Suprapubic skin (tissue), 4 donors: ENCODE data around the gene PKP1. TPM values are rescaled to one million over a fixed set of nuclear protein-coding genes. Genes with fewer than 3 reads are reported as not detected.
"Not testable (repeated sequence)": the region's sequence is repeated elsewhere in the genome, so short reads cannot be mapped to it uniquely, and the experiment has no call there.

ENCODE experiments used
- DNase-seq, 2 donors: peaks; one replicate each; pipeline ENCODE4 v3.0.0-alpha.2; 2019; ENCODE audit warnings: low spot score in 2 of 2
- H3K27ac ChIP-seq: fragments of 200-600 bp; sonication (generic); one replicate; pipeline ENCODE4 v1.5.1; 2019
- H3K27me3 ChIP-seq: fragments of 200-600 bp; sonication (generic); one replicate; pipeline ENCODE4 v1.5.1; 2019
- H3K36me3 ChIP-seq: fragments of 200-600 bp; sonication (generic); one replicate; pipeline ENCODE4 v1.5.1; 2019
- H3K4me1 ChIP-seq: fragments of 200-600 bp; sonication (generic); one replicate; pipeline ENCODE4 v1.5.1; 2019
- H3K4me3 ChIP-seq: fragments of 200-600 bp; sonication (generic); one replicate; pipeline ENCODE4 v1.5.1; 2019; ENCODE audit warnings: mild to moderate bottlenecking
- H3K9me3 ChIP-seq: fragments of 200-600 bp; sonication (generic); one replicate; pipeline ENCODE4 v1.5.1; 2019
- EP300 ChIP-seq: sonication (generic); formaldehyde crosslinking; IDR thresholded peaks from one replicate; pipeline ENCODE4 v1.6.1; 2017; ENCODE audit warnings: antibody characterized with exemption
- POLR2A ChIP-seq, 2 donors: fragments of 450-650 bp; IDR thresholded peaks; one replicate each; pipeline ENCODE4 v1.6.1; 2017; ENCODE audit warnings: antibody characterized with exemption in 2 of 2, mild to moderate bottlenecking in 2 of 2, moderate library complexity in 2 of 2
- POLR2AphosphoS5 ChIP-seq, 3 donors: sonication (generic); formaldehyde crosslinking; IDR thresholded peaks; one replicate each; pipeline ENCODE4 v1.6.1; 2017; ENCODE audit warnings: antibody characterized with exemption in 3 of 3
- WGBS: methylation state at CpG from one replicate; pipeline ENCODE4 v1.1.5; 2018; 5-methylcytosine and 5-hydroxymethylcytosine counted together
- total RNA-seq, 4 donors: library from RNA; depleted of rRNA; stranded (reverse); fragments of >200 nt; gene quantifications; one replicate each; pipeline ENCODE4 v1.1.0, GENCODE V29; 2016
- TF ChIP-seq, protein P1 (sequence below), 2 donors: fragments of 200-600 bp in 1 of 2; fragments of 450-650 bp in 1 of 2; sonication (generic) in 1 of 2; IDR thresholded peaks; one replicate each; pipeline ENCODE4 v1.5.1; 2016 to 2019; ENCODE audit warnings: antibody characterized with exemption in 2 of 2, mild to moderate bottlenecking in 1 of 2, moderate library complexity in 1 of 2

The PKP1 gene, protein sequence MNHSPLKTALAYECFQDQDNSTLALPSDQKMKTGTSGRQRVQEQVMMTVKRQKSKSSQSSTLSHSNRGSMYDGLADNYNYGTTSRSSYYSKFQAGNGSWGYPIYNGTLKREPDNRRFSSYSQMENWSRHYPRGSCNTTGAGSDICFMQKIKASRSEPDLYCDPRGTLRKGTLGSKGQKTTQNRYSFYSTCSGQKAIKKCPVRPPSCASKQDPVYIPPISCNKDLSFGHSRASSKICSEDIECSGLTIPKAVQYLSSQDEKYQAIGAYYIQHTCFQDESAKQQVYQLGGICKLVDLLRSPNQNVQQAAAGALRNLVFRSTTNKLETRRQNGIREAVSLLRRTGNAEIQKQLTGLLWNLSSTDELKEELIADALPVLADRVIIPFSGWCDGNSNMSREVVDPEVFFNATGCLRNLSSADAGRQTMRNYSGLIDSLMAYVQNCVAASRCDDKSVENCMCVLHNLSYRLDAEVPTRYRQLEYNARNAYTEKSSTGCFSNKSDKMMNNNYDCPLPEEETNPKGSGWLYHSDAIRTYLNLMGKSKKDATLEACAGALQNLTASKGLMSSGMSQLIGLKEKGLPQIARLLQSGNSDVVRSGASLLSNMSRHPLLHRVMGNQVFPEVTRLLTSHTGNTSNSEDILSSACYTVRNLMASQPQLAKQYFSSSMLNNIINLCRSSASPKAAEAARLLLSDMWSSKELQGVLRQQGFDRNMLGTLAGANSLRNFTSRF
- 1,000 to 10,000 TPM in 3 of 4 donors, 100 to 1,000 TPM in 1; 888 to 1,187 (median 1,096) TPM for total RNA-seq

DNA sequence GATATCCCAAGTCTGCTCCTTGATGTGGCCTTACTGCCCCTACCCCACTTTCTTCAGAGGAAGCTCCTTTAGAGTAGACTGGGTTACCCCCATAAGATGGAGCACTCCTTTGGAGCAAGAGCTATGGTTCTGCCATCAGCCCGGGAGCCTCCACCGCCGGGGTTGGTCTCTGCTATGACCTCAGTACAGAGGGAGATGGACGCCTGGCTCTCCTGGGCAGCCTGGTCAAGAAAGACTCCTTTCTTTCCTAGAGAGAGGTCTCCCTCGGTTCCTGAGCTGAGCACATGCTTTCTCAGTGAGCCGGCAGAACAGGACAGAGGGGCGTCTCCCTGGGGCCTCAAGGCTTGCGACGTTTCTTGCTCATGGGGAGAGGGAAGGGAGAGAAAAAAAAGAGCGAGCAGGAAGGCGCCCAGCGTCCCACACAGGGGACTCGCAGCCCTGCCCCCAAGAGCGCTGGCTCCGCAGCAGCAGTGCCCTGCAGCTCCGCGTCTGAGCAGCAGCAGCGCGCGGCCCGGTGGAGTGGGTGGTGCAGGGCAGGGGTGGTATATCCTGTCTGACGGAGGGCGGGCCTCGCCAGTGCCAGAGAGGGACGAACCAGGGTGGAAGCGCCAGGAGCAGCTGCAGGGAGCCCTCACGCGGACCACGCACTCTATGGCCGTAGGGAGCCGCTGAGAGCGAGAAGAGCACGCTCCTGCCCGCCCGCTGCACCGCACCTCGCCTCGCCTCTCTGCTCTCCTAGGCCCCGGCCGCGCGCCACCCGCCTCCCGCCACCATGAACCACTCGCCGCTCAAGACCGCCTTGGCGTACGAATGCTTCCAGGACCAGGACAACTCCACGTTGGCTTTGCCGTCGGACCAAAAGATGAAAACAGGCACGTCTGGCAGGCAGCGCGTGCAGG is at the start of gene PKP1:
Gene PKP1, plus strand, starts transcription at position 576 of the 899 bp plus-strand sequence. Its CDS starts 197 bp downstream, at position 773.
- Histone ChIP-seq H3K9me3 (no peaks in the 10 kb centered on the region), H3K4me3 (peak within 1 kb of the TSS; percentile 50), H3K27ac (peak within 1 kb of the TSS; percentile 85), H3K27me3 (peaks cover 17% of the 10 kb centered on the region), H3K4me1 (peaks cover 33% of the 10 kb centered on the region), H3K36me3 (no peaks in the 10 kb centered on the region)
- WGBS: 3% methylated on average over 25 of the region's 55 CpGs
- peak in 1 of 2 donors; percentile 79 for DNase-seq
- TF ChIP-seq, protein P1, sequence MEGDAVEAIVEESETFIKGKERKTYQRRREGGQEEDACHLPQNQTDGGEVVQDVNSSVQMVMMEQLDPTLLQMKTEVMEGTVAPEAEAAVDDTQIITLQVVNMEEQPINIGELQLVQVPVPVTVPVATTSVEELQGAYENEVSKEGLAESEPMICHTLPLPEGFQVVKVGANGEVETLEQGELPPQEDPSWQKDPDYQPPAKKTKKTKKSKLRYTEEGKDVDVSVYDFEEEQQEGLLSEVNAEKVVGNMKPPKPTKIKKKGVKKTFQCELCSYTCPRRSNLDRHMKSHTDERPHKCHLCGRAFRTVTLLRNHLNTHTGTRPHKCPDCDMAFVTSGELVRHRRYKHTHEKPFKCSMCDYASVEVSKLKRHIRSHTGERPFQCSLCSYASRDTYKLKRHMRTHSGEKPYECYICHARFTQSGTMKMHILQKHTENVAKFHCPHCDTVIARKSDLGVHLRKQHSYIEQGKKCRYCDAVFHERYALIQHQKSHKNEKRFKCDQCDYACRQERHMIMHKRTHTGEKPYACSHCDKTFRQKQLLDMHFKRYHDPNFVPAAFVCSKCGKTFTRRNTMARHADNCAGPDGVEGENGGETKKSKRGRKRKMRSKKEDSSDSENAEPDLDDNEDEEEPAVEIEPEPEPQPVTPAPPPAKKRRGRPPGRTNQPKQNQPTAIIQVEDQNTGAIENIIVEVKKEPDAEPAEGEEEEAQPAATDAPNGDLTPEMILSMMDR (IDR thresholded peaks at IDR 0.05): no peak
- TF ChIP-seq POLR2AphosphoS5 (IDR thresholded peaks at IDR 0.05) (peak in 2 of 3 donors; percentile 45 to 94), EP300 (no peak), POLR2A (IDR thresholded peaks at IDR 0.05) (peak in 1 of 2 donors; percentile 34)

DNA sequence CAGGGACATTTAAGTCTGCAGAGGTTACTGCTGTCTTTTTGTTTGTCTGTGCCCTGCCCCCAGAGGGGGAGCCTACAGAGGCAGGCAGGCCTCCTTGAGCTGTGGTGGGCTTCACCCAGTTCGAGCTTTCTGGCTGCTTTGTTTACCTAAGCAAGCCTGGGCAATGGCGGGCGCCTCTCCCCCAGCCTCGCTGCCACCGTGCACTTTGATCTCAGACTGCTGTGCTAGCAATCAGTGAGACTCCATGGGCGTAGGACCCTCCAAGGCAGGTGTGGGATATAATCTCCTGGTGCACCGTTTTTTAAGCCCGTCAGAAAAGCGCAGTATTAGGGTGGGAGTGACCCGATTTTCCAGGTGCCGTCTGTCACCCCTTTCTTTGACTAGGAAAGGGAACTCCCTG is 43.7 kb upstream of the PKP1 start:
- 85% methylated on average over 10 of the region's 11 CpGs for WGBS
- H3K27me3 ChIP-seq, DNase-seq, H3K9me3 ChIP-seq, H3K27ac ChIP-seq, H3K4me3 ChIP-seq, H3K4me1 ChIP-seq, H3K36me3 ChIP-seq: not testable (repeated sequence)

DNA sequence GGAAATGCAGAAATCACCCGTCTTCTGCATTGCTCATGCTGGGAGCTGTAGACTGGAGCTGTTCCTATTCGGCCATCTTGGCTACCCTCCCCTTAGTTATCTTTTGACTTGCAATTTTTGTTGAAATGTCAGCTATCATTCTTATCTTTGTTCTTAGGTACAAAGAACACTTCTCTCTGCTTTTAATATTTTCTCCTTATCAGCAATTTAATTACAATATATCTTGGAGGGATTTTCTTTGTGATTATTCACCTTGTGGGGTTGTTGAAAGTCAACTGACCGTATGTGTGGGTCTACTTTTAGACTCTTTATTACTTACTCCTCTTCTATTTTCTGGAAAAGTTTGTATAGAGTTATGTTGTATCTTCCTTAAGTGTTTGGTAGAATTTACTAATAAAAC is 43.1 kb upstream of the PKP1 start:
- DNase-seq: no peak
- Histone ChIP-seq H3K27me3 (peaks cover 10% of the 10 kb centered on the region), H3K4me1 (no peaks in the 10 kb centered on the region), H3K4me3 (no peak overlapping the region), H3K36me3 (no peaks in the 10 kb centered on the region), H3K9me3 (no peaks in the 10 kb centered on the region), H3K27ac (no peak overlapping the region)
- TF ChIP-seq POLR2AphosphoS5 (IDR thresholded peaks at IDR 0.05) (no peak), EP300 (no peak), POLR2A (IDR thresholded peaks at IDR 0.05) (no peak)
- TF ChIP-seq, protein P1 (IDR thresholded peaks at IDR 0.05): no peak
- 93% methylated on average over 3 of the region's 3 CpGs for WGBS

- H3K4me1 ChIP-seq: no peaks in the 10 kb centered on the region
- no peaks in the 10 kb centered on the region for H3K9me3 ChIP-seq
- H3K36me3 ChIP-seq: no peaks in the 10 kb centered on the region
- TF ChIP-seq, protein P1 (IDR thresholded peaks at IDR 0.05): no peak
- TF ChIP-seq EP300 (no peak), POLR2A (IDR thresholded peaks at IDR 0.05) (no peak), POLR2AphosphoS5 (IDR thresholded peaks at IDR 0.05) (no peak)
- no peak for DNase-seq
- no peak overlapping the region for H3K4me3 ChIP-seq
- H3K27me3 ChIP-seq: peaks cover 10% of the 10 kb centered on the region
- no peak overlapping the region for H3K27ac ChIP-seq
- 84% methylated on average over 2 of the region's 2 CpGs for WGBS
Measured at GRCh38 chr1:201241736-201242135, 41.6 kb upstream of the PKP1 start.

GRCh38 chr1:201245082-201245481 is 38.2 kb upstream of the PKP1 start:
- Histone ChIP-seq H3K4me3 (no peak overlapping the region), H3K27ac (no peak overlapping the region), H3K27me3 (peaks cover 10% of the 10 kb centered on the region), H3K9me3 (no peaks in the 10 kb centered on the region), H3K4me1 (no peaks in the 10 kb centered on the region), H3K36me3 (no peaks in the 10 kb centered on the region)
- TF ChIP-seq EP300 (no peak), POLR2AphosphoS5 (IDR thresholded peaks at IDR 0.05) (no peak), POLR2A (IDR thresholded peaks at IDR 0.05) (no peak)
- TF ChIP-seq, protein P1 (IDR thresholded peaks at IDR 0.05): no peak
- DNase-seq: no peak
- WGBS: 30% methylated on average over 1 of the region's 1 CpG
